Endothelial cell of umbilical vein (primary cell): ENCODE data around the gene CLDN22. TPM values are rescaled to one million over a fixed set of nuclear protein-coding genes. Genes with fewer than 3 reads are reported as not detected.
"Not testable (repeated sequence)": the region's sequence is repeated elsewhere in the genome, so short reads cannot be mapped to it uniquely, and the experiment has no call there.

ENCODE experiments used
- BruUV-seq: library from RNA; stranded (reverse); fragments of 400-500 nt; replicated peaks from 2 replicates; lab custom pipeline; 2021; lab: Mats Ljungman, UMichigan
- CTCF ChIA-PET: fragments of 300-600, 350-600 bp; sonication (Branson Sonifier 250); formaldehyde crosslinking; loops from one replicate; lab custom pipeline; 2021; ENCODE audit warnings: antibody characterized with exemption, inconsistent platforms; lab: Charles Lee
- POLR2A ChIA-PET: fragments of 300-600, 350-600 bp; sonication (Branson Sonifier 250); formaldehyde crosslinking; loops from one replicate; lab custom pipeline; 2021; ENCODE audit warnings: antibody characterized with exemption, inconsistent platforms; lab: Charles Lee
- DNase-seq: peaks from one replicate; pipeline ENCODE4 v3.0.0-alpha.2; 2011; ENCODE audit warnings: low read depth, low spot score
- FAIRE-seq: peaks from 2 replicates; lab custom pipeline; 2011; peaks lifted over from hg19 to GRCh38; lab: Jason Lieb, UNC
- H2AFZ ChIP-seq: 2 replicates; pipeline ENCODE4 v1.6.0; 2012; ENCODE audit warnings: low read depth, low read length, control low read depth, inconsistent platforms
- H3K27ac ChIP-seq: 2 replicates; pipeline ENCODE4 v1.5.1; 2011; ENCODE audit warnings: low read depth, mild to moderate bottlenecking, control low read depth, low read length, moderate library complexity; ENCODE audit not compliant: insufficient read depth
- H3K27me3 ChIP-seq, 2 experiments: 2 replicates each; pipeline versions ENCODE4 v1.6.0 to v1.6.1; 2011; ENCODE audit warnings: low read length in 2 of 2, mixed read lengths in 1 of 2; ENCODE audit not compliant: control insufficient read depth in 2 of 2, insufficient read depth in 2 of 2
- H3K36me3 ChIP-seq, 2 experiments: 2 replicates in 1 of 2; 3 replicates in 1 of 2; pipeline ENCODE4 v1.5.1; 2011; ENCODE audit warnings: low read length in 2 of 2, mild to moderate bottlenecking in 1 of 2, moderate library complexity in 1 of 2; ENCODE audit not compliant: control insufficient read depth in 2 of 2, insufficient read depth in 2 of 2; ENCODE audit errors: extremely low read depth in 1 of 2
- H3K4me1 ChIP-seq: 3 replicates; pipeline ENCODE4 v1.5.1; 2011; ENCODE audit warnings: mild to moderate bottlenecking, low read length; ENCODE audit not compliant: control insufficient read depth, insufficient read depth; ENCODE audit errors: extremely low read depth
- H3K4me2 ChIP-seq: 2 replicates; pipeline ENCODE4 v1.6.1; 2011; ENCODE audit warnings: low read length, control low read depth, mixed read lengths; ENCODE audit not compliant: insufficient read depth
- H3K4me3 ChIP-seq, 3 experiments: fragments of 200-600 bp in 1 of 3; sonication (generic), shearing (Covaris generic) in 1 of 3; replicated peaks in 1 of 3; 2 replicates each; pipeline ENCODE4 v1.5.1; 2011 to 2016; ENCODE audit warnings: control low read depth in 3 of 3, low read length in 3 of 3, mild to moderate bottlenecking in 2 of 3, inconsistent platforms in 1 of 3, low read depth in 1 of 3, moderate library complexity in 1 of 3; ENCODE audit not compliant: insufficient read depth in 1 of 3
- H3K79me2 ChIP-seq: 2 replicates; pipeline ENCODE4 v1.6.0; 2012; ENCODE audit warnings: low read length, inconsistent platforms; ENCODE audit not compliant: control insufficient read depth, insufficient read depth
- H3K9ac ChIP-seq: replicated peaks from 2 replicates; pipeline ENCODE3; 2011; ENCODE audit warnings: low read length, control low read depth; ENCODE audit not compliant: insufficient read depth; ENCODE audit errors: extremely low read depth
- H3K9me1 ChIP-seq: replicated peaks from 3 replicates; pipeline ENCODE4 v1.6.0; 2011; ENCODE audit warnings: mild to moderate bottlenecking, low read length; ENCODE audit not compliant: control insufficient read depth, insufficient read depth; ENCODE audit errors: extremely low read depth
- H3K9me3 ChIP-seq: replicated peaks from 2 replicates; pipeline ENCODE4 v1.5.1; 2012; ENCODE audit warnings: low read length, inconsistent platforms; ENCODE audit not compliant: control insufficient read depth, insufficient read depth
- H4K20me1 ChIP-seq: replicated peaks from 2 replicates; pipeline ENCODE3; 2011; ENCODE audit warnings: mild to moderate bottlenecking, low read length; ENCODE audit not compliant: control insufficient read depth, insufficient read depth; ENCODE audit errors: extremely low read depth
- EZH2 ChIP-seq: IDR thresholded peaks from 2 replicates; pipeline ENCODE4 v1.6.1; 2012; ENCODE audit warnings: borderline replicate concordance, low read depth, mild to moderate bottlenecking, moderate library complexity, low read length, inconsistent platforms; ENCODE audit not compliant: severe bottlenecking
- FOS ChIP-seq: IDR thresholded peaks from 2 replicates; pipeline ENCODE4 v1.6.1; 2011; ENCODE audit warnings: mild to moderate bottlenecking, low read length, moderate library complexity, borderline replicate concordance; ENCODE audit not compliant: insufficient read depth
- GATA2 ChIP-seq: IDR thresholded peaks from 2 replicates; pipeline ENCODE4 v1.7.0; 2011; ENCODE audit warnings: low read depth, mild to moderate bottlenecking, moderate library complexity, mixed read lengths, low read length; ENCODE audit not compliant: insufficient read length, insufficient read depth
- JUN ChIP-seq: IDR thresholded peaks from 2 replicates; pipeline ENCODE4 v1.6.1; 2011; ENCODE audit warnings: borderline replicate concordance, low read depth; ENCODE audit not compliant: insufficient read length, insufficient read depth
- MAX ChIP-seq: IDR thresholded peaks from 2 replicates; pipeline ENCODE4 v1.6.1; 2011; ENCODE audit not compliant: insufficient read depth, insufficient read length
- MYC ChIP-seq: IDR thresholded peaks from one replicate; pipeline ENCODE4 v1.6.1; 2011; ENCODE audit warnings: mild to moderate bottlenecking, low read depth, low read length
- POLR2A ChIP-seq: IDR thresholded peaks from 2 replicates; pipeline ENCODE4 v1.6.1; 2012; ENCODE audit warnings: low read depth, mild to moderate bottlenecking, control low read depth, low read length
- POLR2AphosphoS5 ChIP-seq: IDR thresholded peaks from 2 replicates; pipeline ENCODE4 v1.6.1; 2012; ENCODE audit warnings: low read depth, mild to moderate bottlenecking, control low read depth, low read length, moderate library complexity; ENCODE audit not compliant: insufficient read depth
- dilution Hi-C: fragments of 300-500 bp; cut with MboI; formaldehyde crosslinking; loops from one replicate; pipeline ENCODE4 v1.15.0; 2019; ENCODE audit warnings: low sequenced_read_pairs; ENCODE audit not compliant: extremely low pct_ligation_motif_present
- intact Hi-C: fragments of 100-400 bp; cut with micrococcal nuclease; formaldehyde crosslinking; loops from one replicate; pipeline ENCODE4 v1.10.0; 2022
- polyA plus RNA-seq, 4 experiments: library from polyadenylated mRNA; depleted of rRNA in 3 of 4; stranded (reverse) in 3 of 4; unstranded in 1 of 4; fragments of >200 nt; gene quantifications; 2 replicates each; pipeline versions ENCODE4 v1.2.1 to v1.2.3, GENCODE V29; 2011 to 2012; ENCODE audit warnings: missing spikeins in 1 of 4
- total RNA-seq: library from RNA; stranded (reverse); gene quantifications from 2 replicates; pipeline ENCODE4 v1.2.3, GENCODE V29; 2021

The CLDN22 gene
- total and polyA plus RNA-seq, 2 donors (not counting 3 experiments of a cell fraction or from before 2014, with no cell fraction given), result not detected

DNA sequence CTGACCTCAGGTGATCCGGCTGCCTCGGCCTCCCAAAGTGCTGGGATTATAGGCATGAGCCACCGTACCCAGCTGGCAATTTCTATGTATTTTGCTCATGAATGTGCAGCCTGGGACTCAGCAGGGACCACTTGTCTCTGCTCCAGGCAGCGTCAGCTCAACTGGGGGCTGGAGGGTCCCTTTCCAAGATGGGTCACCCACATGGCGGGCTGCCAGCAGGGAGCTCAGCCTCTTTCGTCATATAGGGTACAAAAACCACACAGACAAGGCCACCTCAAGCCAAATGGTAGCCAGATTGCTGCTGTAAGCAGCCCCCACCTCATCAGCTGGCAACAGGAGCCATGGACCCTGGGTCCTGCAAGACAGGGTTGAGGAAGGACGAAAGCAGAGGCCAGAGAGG, 4.5 kb upstream of the CLDN22 start:
- dilution Hi-C loops (no loop called here), intact Hi-C loops (no loop called here)
- no peak for FAIRE-seq

GRCh38 chr4:183324056-183324455, 4.0 kb upstream of the CLDN22 start:
- H3K79me2 ChIP-seq, H3K9ac ChIP-seq, H3K9me3 ChIP-seq, H3K36me3 ChIP-seq, H2AFZ ChIP-seq, H4K20me1 ChIP-seq, H3K4me3 ChIP-seq, dilution Hi-C loops, H3K27me3 ChIP-seq, BruUV-seq, CTCF ChIA-PET, DNase-seq, intact Hi-C loops, H3K9me1 ChIP-seq, H3K4me2 ChIP-seq, FAIRE-seq, H3K27ac ChIP-seq, H3K4me1 ChIP-seq: not testable (repeated sequence)
- POLR2A ChIA-PET, result interaction anchor here (0.6 kb wide), 1 partner anchor 244 kb away, joined by 4 read pairs; no protein-coding TSS in a partner anchor

More for the DNA sequence above, 4.5 kb upstream of the CLDN22 start:
- H3K4me2 ChIP-seq, result no peak overlapping the region
- no peaks in the 10 kb centered on the region for H3K9me1 ChIP-seq
- H3K4me1 ChIP-seq, result peaks cover 6% of the 10 kb centered on the region
- H2AFZ ChIP-seq, result no peak overlapping the region
- no peak for DNase-seq
- no peaks in the 10 kb centered on the region for H3K79me2 ChIP-seq
- no TSS peak for BruUV-seq
- H3K4me3 ChIP-seq, result no peak overlapping the region
- H3K27me3 ChIP-seq, result no peaks in the 10 kb centered on the region
- POLR2A ChIA-PET, result interaction anchor here (0.6 kb wide), 1 partner anchor 244 kb away, joined by 4 read pairs; no protein-coding TSS in a partner anchor
- no peak overlapping the region for H3K27ac ChIP-seq
- TF ChIP-seq MYC, result no peak
- no peak for TF ChIP-seq POLR2A
- no peak for TF ChIP-seq EZH2
- TF ChIP-seq POLR2AphosphoS5, result no peak
- no peak for TF ChIP-seq FOS
- TF ChIP-seq GATA2, result no peak
- TF ChIP-seq JUN, result no peak
- TF ChIP-seq MAX, result no peak
- CTCF ChIA-PET, result interaction anchor here (0.7 to 1.2 kb wide), 3 partner anchors 11 to 62 kb away, joined by 3 read pairs; no protein-coding TSS in a partner anchor
- peaks cover 0 to 2% of the 10 kb centered on the region in 2 experiments for H3K36me3 ChIP-seq
- H3K9me3 ChIP-seq, result no peaks in the 10 kb centered on the region
- no peaks in the 10 kb centered on the region for H4K20me1 ChIP-seq
- H3K9ac ChIP-seq, result no peak overlapping the region
